GM12891 (cell line): ENCODE results near the gene GJC3.
A peak's percentile ranks its signal among the peaks of the same experiment; 100 is the strongest.

ENCODE experiments used
- DNase-seq: peaks from one replicate; pipeline ENCODE4 v3.0.0; 2011; ENCODE audit warnings: low spot score; ENCODE audit not compliant: insufficient read length
- FAIRE-seq: peaks from 2 replicates; lab custom pipeline; 2011; peaks lifted over from hg19 to GRCh38; lab: Jason Lieb, UNC
- PAX5 ChIP-seq: IDR thresholded peaks from 2 replicates; pipeline ENCODE4 v1.6.1; 2011; ENCODE audit warnings: low read length, moderate library complexity, mild to moderate bottlenecking; ENCODE audit not compliant: insufficient read depth, severe bottlenecking
- POLR2A ChIP-seq: IDR thresholded peaks from 2 replicates; pipeline ENCODE4 v1.6.1; 2011; ENCODE audit warnings: low read depth, low read length, control low read depth
- POLR2AphosphoS5 ChIP-seq: IDR thresholded peaks from 2 replicates; pipeline ENCODE4 v1.6.1; 2011; ENCODE audit warnings: low read depth, low read length, control low read depth
- POU2F2 ChIP-seq: IDR thresholded peaks from 2 replicates; pipeline ENCODE4 v1.6.1; 2011; ENCODE audit warnings: low read depth, mild to moderate bottlenecking, control low read depth, low read length, moderate library complexity
- SPI1 ChIP-seq: IDR thresholded peaks from 2 replicates; pipeline ENCODE4 v1.6.1; 2011; ENCODE audit warnings: low read depth, low read length, control low read depth
- TAF1 ChIP-seq: IDR thresholded peaks from 2 replicates; pipeline ENCODE4 v1.6.1; 2011; ENCODE audit warnings: low read depth, low read length, control low read depth

GJC3 gene

GRCh38 chr7:99928188-99928587 lies 1.2 kb downstream of the GJC3 start:
- no peak for TF ChIP-seq TAF1
- TF ChIP-seq POU2F2 = no peak
- no peak for DNase-seq
- FAIRE-seq = no peak

- DNase-seq = no peak
- FAIRE-seq = no peak
- TF ChIP-seq TAF1 = no peak
- TF ChIP-seq POLR2A = no peak
- no peak for TF ChIP-seq POU2F2
- no peak for TF ChIP-seq POLR2AphosphoS5
- no peak for TF ChIP-seq SPI1
- TF ChIP-seq PAX5 = no peak
Observed at GRCh38 chr7:99927536-99927935, 1.9 kb downstream of the GJC3 start.

GRCh38 chr7:99926321-99926720 lies 3.1 kb downstream of the GJC3 start:
- FAIRE-seq (no peak), DNase-seq (no peak)
- TF ChIP-seq PAX5 (no peak), POLR2A (no peak), TAF1 (no peak), POLR2AphosphoS5 (no peak), POU2F2 (no peak), SPI1 (no peak)

GRCh38 chr7:99923200-99923599 lies 6.2 kb downstream of the GJC3 start:
- TF ChIP-seq PAX5 = no peak
- no peak for TF ChIP-seq TAF1
- no peak for TF ChIP-seq SPI1
- no peak for TF ChIP-seq POU2F2
- no peak for TF ChIP-seq POLR2AphosphoS5
- no peak for TF ChIP-seq POLR2A
- DNase-seq (no peak), FAIRE-seq (no peak)

- TF ChIP-seq TAF1 (no peak), POU2F2 (no peak), POLR2AphosphoS5 (no peak), POLR2A (no peak), SPI1 (no peak), PAX5 (no peak)
- no peak for DNase-seq
- FAIRE-seq = no peak
Observed at GRCh38 chr7:99920149-99920548, 9.3 kb downstream of the GJC3 start.

GRCh38 chr7:99919814-99920112 lies 9.7 kb downstream of the GJC3 start:
- no peak for DNase-seq
- FAIRE-seq = no peak
- TF ChIP-seq POLR2A = no peak
- TF ChIP-seq TAF1 = no peak
- no peak for TF ChIP-seq POLR2AphosphoS5
- TF ChIP-seq PAX5 = no peak
- TF ChIP-seq SPI1 = no peak
- TF ChIP-seq POU2F2 = no peak

- FAIRE-seq = peak; percentile 89
- peak; percentile 90 for TF ChIP-seq POLR2A
- peak; percentile 91 for TF ChIP-seq POLR2AphosphoS5
- peak; percentile 80 for TF ChIP-seq TAF1
- TF ChIP-seq PAX5 = peak; percentile 1
- TF ChIP-seq SPI1 = no peak
- TF ChIP-seq POU2F2 = no peak; the same call in 1 of the 2 replicates
- peak; percentile 90 for DNase-seq
Observed at GRCh38 chr7:99918959-99919813, 10.2 kb downstream of the GJC3 start, which contains the start of gene TRIM4. TRIM4 (minus strand) TSS chr7:99919530; CDS start chr7:99919401, 129 bp downstream.

GRCh38 chr7:99910976-99911375 lies 18.4 kb downstream of the GJC3 start:
- FAIRE-seq (no peak), DNase-seq (no peak)
- TF ChIP-seq TAF1 (no peak), POU2F2 (no peak), PAX5 (no peak), SPI1 (no peak), POLR2AphosphoS5 (no peak), POLR2A (no peak)

- FAIRE-seq = no peak
- no peak for DNase-seq
- TF ChIP-seq PAX5 = no peak
- TF ChIP-seq POLR2A = no peak
- TF ChIP-seq SPI1 = no peak
- TF ChIP-seq TAF1 = no peak
- TF ChIP-seq POU2F2 = no peak
- no peak for TF ChIP-seq POLR2AphosphoS5
Observed at GRCh38 chr7:99901581-99901980, 27.8 kb downstream of the GJC3 start.
